ENCODE results near the gene CD1B. TPM values are rescaled to one million over a fixed set of nuclear protein-coding genes. Genes with fewer than 3 reads are reported as not detected.

Gene CD1B
- total RNA-seq, 5 donors from 2014 or later (not counting 1 experiment from before 2014, with no cell fraction given): not detected

- Mint-ChIP-seq H3K27ac (no peak overlapping the region), H3K9me3 (peaks cover 0 to 3% (median 2%) of the 10 kb centered on the region in 3 donors), H3K36me3 (no peaks in the 10 kb centered on the region), H3K4me1 (no peaks in the 10 kb centered on the region), H3K27me3 (peaks cover 14 to 16% of the 10 kb centered on the region in 2 donors), H3K4me3 (no peak overlapping the region)
- no peaks in the 10 kb centered on the region for H3K27me3 ChIP-seq (replicated peaks in 1 of 2; ENCODE audit: control insufficient read depth in 2 of 2, extremely low read depth in 1 of 2, insufficient read depth in 2 of 2, low read length in 1 of 2)
- CTCF ChIA-PET: no interaction called here
- DNase-seq: no peak
- H3K4me3 ChIP-seq (ENCODE audit: control insufficient read depth in 1 of 2, extremely low read depth in 1 of 2, low read length in 1 of 2): no peak overlapping the region
- H3K36me3 ChIP-seq (ENCODE audit: control insufficient read depth in 2 of 2, extremely low read depth in 1 of 2, insufficient read depth in 1 of 2, low read length in 1 of 2): no peaks in the 10 kb centered on the region
- POLR2A ChIA-PET: no interaction called here
- no peak overlapping the region for H3K27ac ChIP-seq (ENCODE audit: low read length)
- no peaks in the 10 kb centered on the region for H3K9me3 ChIP-seq
- no peak for ATAC-seq (replicated peaks in 1 of 4)
- no peaks in the 10 kb centered on the region for H3K4me1 ChIP-seq (ENCODE audit: control insufficient read depth in 1 of 2, extremely low read depth in 1 of 2, insufficient read depth in 2 of 2, low read length in 2 of 2)
- WGBS (ENCODE audit: insufficient coverage): 11% methylated on average over 1 of the region's 1 CpG
Observed at GRCh38 chr1:158362482-158362881, 31.2 kb upstream of the CD1B start.

GRCh38 chr1:158357441-158357840, 26.1 kb upstream of the CD1B start:
- no CpG with 5 or more reads among the region's 1 CpG for WGBS (ENCODE audit: insufficient coverage)
- ChIA-PET CTCF (interaction anchor here in 1 of 2 donors (0.6 kb wide), 1 partner anchor 18 kb away, joined by 3 read pairs; no protein-coding TSS in a partner anchor), POLR2A (no interaction called here)
- no peak overlapping the region for H3K4me3 Mint-ChIP-seq
- H3K27ac Mint-ChIP-seq: no peak overlapping the region
- peaks cover 27 to 36% of the 10 kb centered on the region in 2 donors for H3K27me3 Mint-ChIP-seq
- Histone ChIP-seq H3K27me3 (replicated peaks in 1 of 2; ENCODE audit: control insufficient read depth in 2 of 2, extremely low read depth in 1 of 2, insufficient read depth in 2 of 2, low read length in 1 of 2) (peaks cover 0 to 8% of the 10 kb centered on the region in 2 experiments), H3K4me3 (ENCODE audit: control insufficient read depth in 1 of 2, extremely low read depth in 1 of 2, low read length in 1 of 2) (no peak overlapping the region), H3K9me3 (no peaks in the 10 kb centered on the region), H3K27ac (ENCODE audit: low read length) (no peak overlapping the region), H3K36me3 (ENCODE audit: control insufficient read depth in 2 of 2, extremely low read depth in 1 of 2, insufficient read depth in 1 of 2, low read length in 1 of 2) (no peaks in the 10 kb centered on the region), H3K4me1 (ENCODE audit: control insufficient read depth in 1 of 2, extremely low read depth in 1 of 2, insufficient read depth in 2 of 2, low read length in 2 of 2) (peaks cover 0 to 3% of the 10 kb centered on the region in 2 experiments)
- peaks cover 0 to 9% (median 0%) of the 10 kb centered on the region in 3 donors for H3K4me1 Mint-ChIP-seq
- no peak for DNase-seq
- no peaks in the 10 kb centered on the region for H3K36me3 Mint-ChIP-seq
- ATAC-seq (replicated peaks in 1 of 4): no peak
- no peaks in the 10 kb centered on the region for H3K9me3 Mint-ChIP-seq

- no peak overlapping the region for H3K4me3 ChIP-seq (ENCODE audit: control insufficient read depth in 1 of 2, extremely low read depth in 1 of 2, low read length in 1 of 2)
- 79% methylated on average over 2 of the region's 3 CpGs for WGBS (ENCODE audit: insufficient coverage)
- H3K9me3 ChIP-seq: no peaks in the 10 kb centered on the region
- Mint-ChIP-seq H3K4me1 (peaks cover 0 to 9% (median 0%) of the 10 kb centered on the region in 3 donors), H3K4me3 (no peak overlapping the region), H3K27me3 (peaks cover 27 to 36% of the 10 kb centered on the region in 2 donors), H3K9me3 (no peaks in the 10 kb centered on the region), H3K27ac (no peak overlapping the region), H3K36me3 (no peaks in the 10 kb centered on the region)
- H3K27ac ChIP-seq (ENCODE audit: low read length): no peak overlapping the region
- H3K27me3 ChIP-seq (replicated peaks in 1 of 2; ENCODE audit: control insufficient read depth in 2 of 2, extremely low read depth in 1 of 2, insufficient read depth in 2 of 2, low read length in 1 of 2): peaks cover 0 to 8% of the 10 kb centered on the region in 2 experiments
- no peak for ATAC-seq (replicated peaks in 1 of 4)
- DNase-seq: no peak
- ChIA-PET CTCF (no interaction called here), POLR2A (no interaction called here)
- H3K36me3 ChIP-seq (ENCODE audit: control insufficient read depth in 2 of 2, extremely low read depth in 1 of 2, insufficient read depth in 1 of 2, low read length in 1 of 2): no peaks in the 10 kb centered on the region
- H3K4me1 ChIP-seq (ENCODE audit: control insufficient read depth in 1 of 2, extremely low read depth in 1 of 2, insufficient read depth in 2 of 2, low read length in 2 of 2): peaks cover 0 to 3% of the 10 kb centered on the region in 2 experiments
Observed at GRCh38 chr1:158356616-158357015, 25.3 kb upstream of the CD1B start.

GRCh38 chr1:158355773-158356285, 24.5 kb upstream of the CD1B start:
- Mint-ChIP-seq H3K36me3 (no peaks in the 10 kb centered on the region), H3K27ac (no peak overlapping the region), H3K9me3 (no peaks in the 10 kb centered on the region), H3K4me1 (peaks cover 0 to 9% (median 0%) of the 10 kb centered on the region in 3 donors), H3K4me3 (no peak overlapping the region), H3K27me3 (peaks cover 27 to 36% of the 10 kb centered on the region in 2 donors)
- H3K9me3 ChIP-seq: no peaks in the 10 kb centered on the region
- H3K4me1 ChIP-seq (ENCODE audit: control insufficient read depth in 1 of 2, extremely low read depth in 1 of 2, insufficient read depth in 2 of 2, low read length in 2 of 2): peaks cover 0 to 3% of the 10 kb centered on the region in 2 experiments
- ChIA-PET POLR2A (no interaction called here), CTCF (no interaction called here)
- H3K4me3 ChIP-seq (ENCODE audit: control insufficient read depth in 1 of 2, extremely low read depth in 1 of 2, low read length in 1 of 2): no peak overlapping the region
- no peak overlapping the region for H3K27ac ChIP-seq (ENCODE audit: low read length)
- H3K36me3 ChIP-seq (ENCODE audit: control insufficient read depth in 2 of 2, extremely low read depth in 1 of 2, insufficient read depth in 1 of 2, low read length in 1 of 2): no peaks in the 10 kb centered on the region
- DNase-seq: no peak
- peaks cover 0 to 10% of the 10 kb centered on the region in 2 experiments for H3K27me3 ChIP-seq (replicated peaks in 1 of 2; ENCODE audit: control insufficient read depth in 2 of 2, extremely low read depth in 1 of 2, insufficient read depth in 2 of 2, low read length in 1 of 2)
- WGBS (ENCODE audit: insufficient coverage): 51% methylated on average over 10 of the region's 10 CpGs
- ATAC-seq (replicated peaks in 1 of 4): no peak

GRCh38 chr1:158354255-158354654, 22.9 kb upstream of the CD1B start:
- H3K9me3 ChIP-seq: no peaks in the 10 kb centered on the region
- peaks cover 0 to 9% (median 0%) of the 10 kb centered on the region in 3 donors for H3K4me1 Mint-ChIP-seq
- ATAC-seq (replicated peaks in 1 of 4) (no peak), DNase-seq (no peak)
- CTCF ChIA-PET: no interaction called here
- H3K36me3 ChIP-seq (ENCODE audit: control insufficient read depth in 2 of 2, extremely low read depth in 1 of 2, insufficient read depth in 1 of 2, low read length in 1 of 2): no peaks in the 10 kb centered on the region
- peaks cover 0 to 10% of the 10 kb centered on the region in 2 experiments for H3K27me3 ChIP-seq (replicated peaks in 1 of 2; ENCODE audit: control insufficient read depth in 2 of 2, extremely low read depth in 1 of 2, insufficient read depth in 2 of 2, low read length in 1 of 2)
- WGBS (ENCODE audit: insufficient coverage): 65% methylated on average over 2 of the region's 2 CpGs
- H3K27me3 Mint-ChIP-seq: peaks cover 27 to 36% of the 10 kb centered on the region in 2 donors
- no peaks in the 10 kb centered on the region for H3K36me3 Mint-ChIP-seq
- H3K4me1 ChIP-seq (ENCODE audit: control insufficient read depth in 1 of 2, extremely low read depth in 1 of 2, insufficient read depth in 2 of 2, low read length in 2 of 2): peaks cover 0 to 3% of the 10 kb centered on the region in 2 experiments
- H3K27ac ChIP-seq (ENCODE audit: low read length): no peak overlapping the region
- H3K4me3 Mint-ChIP-seq: no peak overlapping the region
- no peak overlapping the region for H3K4me3 ChIP-seq (ENCODE audit: control insufficient read depth in 1 of 2, extremely low read depth in 1 of 2, low read length in 1 of 2)
- H3K9me3 Mint-ChIP-seq: no peaks in the 10 kb centered on the region
- POLR2A ChIA-PET: no interaction called here
- H3K27ac Mint-ChIP-seq: no peak overlapping the region

GRCh38 chr1:158353303-158354075, 22.2 kb upstream of the CD1B start, which contains the start of gene CD1E:
TSS of gene CD1E (plus strand) at chr1:158353894. CDS start at chr1:158353989, 95 bp downstream.
- H3K4me1 Mint-ChIP-seq: peaks cover 0 to 9% (median 0%) of the 10 kb centered on the region in 3 donors
- CTCF ChIA-PET: no interaction called here
- H3K27ac Mint-ChIP-seq: no peak within 1 kb of the TSS
- Histone ChIP-seq H3K27ac (ENCODE audit: low read length) (no peak within 1 kb of the TSS), H3K36me3 (ENCODE audit: control insufficient read depth in 2 of 2, extremely low read depth in 1 of 2, insufficient read depth in 1 of 2, low read length in 1 of 2) (no peaks in the 10 kb centered on the region), H3K4me3 (ENCODE audit: control insufficient read depth in 1 of 2, extremely low read depth in 1 of 2, low read length in 1 of 2) (no peak within 1 kb of the TSS), H3K4me1 (ENCODE audit: control insufficient read depth in 1 of 2, extremely low read depth in 1 of 2, insufficient read depth in 2 of 2, low read length in 2 of 2) (peaks cover 0 to 3% of the 10 kb centered on the region in 2 experiments), H3K27me3 (replicated peaks in 1 of 2; ENCODE audit: control insufficient read depth in 2 of 2, extremely low read depth in 1 of 2, insufficient read depth in 2 of 2, low read length in 1 of 2) (peaks cover 0 to 10% of the 10 kb centered on the region in 2 experiments), H3K9me3 (no peaks in the 10 kb centered on the region)
- H3K27me3 Mint-ChIP-seq: peaks cover 27 to 35% of the 10 kb centered on the region in 2 donors
- DNase-seq (no peak), ATAC-seq (replicated peaks in 1 of 4) (no peak)
- WGBS (ENCODE audit: insufficient coverage): 14% methylated on average over 4 of the region's 6 CpGs
- H3K4me3 Mint-ChIP-seq: no peak within 1 kb of the TSS
- no peaks in the 10 kb centered on the region for H3K36me3 Mint-ChIP-seq
- POLR2A ChIA-PET: no interaction called here
- H3K9me3 Mint-ChIP-seq: no peaks in the 10 kb centered on the region

All from T-cell (primary cell).